HG02610 (cell line): ENCODE data around the gene NUP160.

Experiments used
- ATAC-seq: cut with Tn5 transposase; IDR thresholded peaks from one replicate; pipeline ENCODE4 v1.9.1; 2021; ENCODE audit warnings: mild to moderate bottlenecking, moderate library complexity; ENCODE audit not compliant: unreplicated experiment

NUP160 gene

GRCh38 chr11:47731475-47731874, 116.7 kb downstream of the NUP160 start:
- ATAC-seq, result no peak
